NOMO-1 treated with DMSO at 0.1 percent for 48 hours (cell line): ENCODE data around the gene KRTAP10-5.
"Not testable (repeated sequence)": the region's sequence is repeated elsewhere in the genome, so short reads cannot be mapped to it uniquely, and the experiment has no call there.

Experiments
- DNase-seq: peaks from one replicate; lab custom pipeline; 2025; ENCODE audit not compliant: unreplicated experiment; lab: John Stamatoyannopoulos, UW

Gene KRTAP10-5

GRCh38 chr21:44571844-44572782, 8.3 kb downstream of the KRTAP10-5 start:
- DNase-seq, result no peak

GRCh38 chr21:44571296-44571695, 9.1 kb downstream of the KRTAP10-5 start:
- DNase-seq, result no peak

GRCh38 chr21:44569861-44570517, 10.4 kb downstream of the KRTAP10-5 start:
- DNase-seq, result no peak

GRCh38 chr21:44568667-44569556, 11.5 kb downstream of the KRTAP10-5 start:
- no peak for DNase-seq

GRCh38 chr21:44568261-44568660, 12.1 kb downstream of the KRTAP10-5 start:
- DNase-seq, result no peak

- DNase-seq, result no peak
Observed at GRCh38 chr21:44567481-44568171, 12.8 kb downstream of the KRTAP10-5 start.

GRCh38 chr21:44566403-44566802, 14.0 kb downstream of the KRTAP10-5 start:
- peak; percentile 90 for DNase-seq

GRCh38 chr21:44564886-44565598, 15.4 kb downstream of the KRTAP10-5 start:
- no peak for DNase-seq

GRCh38 chr21:44564099-44564498, 16.3 kb downstream of the KRTAP10-5 start:
- DNase-seq, result no peak

GRCh38 chr21:44558695-44559094, 21.7 kb downstream of the KRTAP10-5 start, which contains the start of gene KRTAP10-3:
TSS of gene KRTAP10-3 (minus strand) at chr21:44558795. CDS start at chr21:44558715, 80 bp downstream.
- DNase-seq, result no peak

- DNase-seq, result not testable (repeated sequence)
Observed at GRCh38 chr21:44558329-44558675, 22.1 kb downstream of the KRTAP10-5 start.

GRCh38 chr21:44557491-44558328, 22.7 kb downstream of the KRTAP10-5 start:
- DNase-seq, result no peak

- no peak for DNase-seq
Observed at GRCh38 chr21:44556879-44557278, 23.5 kb downstream of the KRTAP10-5 start.

- no peak for DNase-seq
Observed at GRCh38 chr21:44555200-44555875, 25.1 kb downstream of the KRTAP10-5 start.

- DNase-seq, result no peak
Observed at GRCh38 chr21:44552681-44553080, 27.7 kb downstream of the KRTAP10-5 start.

- no peak for DNase-seq
Observed at GRCh38 chr21:44552136-44552535, 28.3 kb downstream of the KRTAP10-5 start.

GRCh38 chr21:44551340-44551961, 29.0 kb downstream of the KRTAP10-5 start, which contains the start of gene KRTAP10-2:
TSS of gene KRTAP10-2 (minus strand) at chr21:44551505. CDS start at chr21:44551458, 47 bp downstream.
- DNase-seq, result no peak

- no peak for DNase-seq
Observed at GRCh38 chr21:44550807-44551206, 29.6 kb downstream of the KRTAP10-5 start.
